Measurements from ENCODE around the gene CPT2.
"Not testable (repeated sequence)": the region's sequence is repeated elsewhere in the genome, so short reads cannot be mapped to it uniquely, and the experiment has no call there.

DNA sequence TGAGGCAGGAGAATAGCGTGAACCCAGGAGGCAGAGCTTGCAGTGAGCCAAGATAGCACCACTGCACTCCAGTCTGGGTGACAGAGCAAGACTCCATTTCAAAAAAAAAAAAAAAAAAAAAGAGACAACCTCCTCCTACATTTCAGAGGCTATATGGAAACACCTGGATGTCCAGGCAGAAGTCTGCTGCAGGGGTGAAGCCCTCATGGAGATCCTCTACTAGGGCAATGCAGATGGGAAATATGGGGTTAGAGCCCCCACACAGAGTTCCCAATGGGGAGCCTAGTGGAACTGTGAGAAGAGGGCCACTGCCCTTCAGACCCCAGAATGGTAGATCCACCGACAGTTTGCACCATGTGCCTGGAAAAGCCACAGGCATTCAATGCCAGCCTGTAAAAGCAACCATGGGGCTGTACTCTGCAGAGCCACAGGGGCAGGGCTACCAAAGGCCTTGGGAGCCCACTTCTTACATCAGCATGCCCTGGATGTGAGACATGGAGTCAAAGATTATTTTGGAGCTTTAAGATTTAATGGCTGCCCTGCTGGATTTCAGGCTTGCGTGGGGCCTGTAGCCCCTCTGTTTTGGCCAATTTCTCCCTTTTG is 9.6 kb downstream of the CPT2 start:
- TF ChIP-seq, protein P1, sequence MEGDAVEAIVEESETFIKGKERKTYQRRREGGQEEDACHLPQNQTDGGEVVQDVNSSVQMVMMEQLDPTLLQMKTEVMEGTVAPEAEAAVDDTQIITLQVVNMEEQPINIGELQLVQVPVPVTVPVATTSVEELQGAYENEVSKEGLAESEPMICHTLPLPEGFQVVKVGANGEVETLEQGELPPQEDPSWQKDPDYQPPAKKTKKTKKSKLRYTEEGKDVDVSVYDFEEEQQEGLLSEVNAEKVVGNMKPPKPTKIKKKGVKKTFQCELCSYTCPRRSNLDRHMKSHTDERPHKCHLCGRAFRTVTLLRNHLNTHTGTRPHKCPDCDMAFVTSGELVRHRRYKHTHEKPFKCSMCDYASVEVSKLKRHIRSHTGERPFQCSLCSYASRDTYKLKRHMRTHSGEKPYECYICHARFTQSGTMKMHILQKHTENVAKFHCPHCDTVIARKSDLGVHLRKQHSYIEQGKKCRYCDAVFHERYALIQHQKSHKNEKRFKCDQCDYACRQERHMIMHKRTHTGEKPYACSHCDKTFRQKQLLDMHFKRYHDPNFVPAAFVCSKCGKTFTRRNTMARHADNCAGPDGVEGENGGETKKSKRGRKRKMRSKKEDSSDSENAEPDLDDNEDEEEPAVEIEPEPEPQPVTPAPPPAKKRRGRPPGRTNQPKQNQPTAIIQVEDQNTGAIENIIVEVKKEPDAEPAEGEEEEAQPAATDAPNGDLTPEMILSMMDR (IDR thresholded peaks at IDR 0.05), result not testable (repeated sequence)
- not testable (repeated sequence) for TF ChIP-seq EZH2 (IDR thresholded peaks at IDR 0.05)
